ENCODE results near the gene TP53INP2.

DNA sequence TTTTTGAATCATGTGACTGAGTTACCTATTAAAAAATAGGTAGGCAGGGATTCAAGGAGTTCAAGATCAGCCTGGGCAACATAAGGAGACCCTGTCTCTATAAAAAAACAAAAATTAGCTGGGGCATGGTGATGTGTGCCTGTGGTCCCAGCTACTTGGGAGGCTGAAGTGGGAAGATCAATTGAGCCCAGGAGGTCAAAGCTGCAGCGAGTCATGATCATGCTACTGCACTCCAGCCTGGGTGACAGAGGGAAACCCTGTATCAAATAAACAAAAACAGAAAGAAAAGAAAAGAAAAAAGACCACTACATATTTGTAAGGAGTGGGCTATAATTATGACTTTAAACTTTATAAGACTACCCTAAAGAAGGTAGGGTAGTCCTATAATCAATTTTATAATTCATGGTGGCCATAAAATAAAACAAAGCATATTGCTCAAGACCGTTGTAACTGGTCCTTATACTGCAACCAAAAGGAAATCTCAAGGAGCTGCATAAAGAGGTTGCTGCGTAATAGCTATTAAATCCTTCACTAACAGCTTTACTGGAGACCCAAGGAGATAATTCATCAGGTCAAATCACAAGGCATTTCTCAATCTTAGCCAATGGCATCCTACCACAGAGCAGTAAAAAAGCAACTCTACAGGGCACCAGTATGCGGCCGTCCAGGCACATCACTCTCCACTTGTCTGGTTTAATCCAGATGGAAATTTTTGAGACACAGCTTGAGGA, 40.8 kb upstream of the TP53INP2 start:
- TF ChIP-seq CTCF (IDR thresholded peaks at IDR 0.05; ENCODE audit: borderline replicate concordance, extremely low read depth, low read length, poor library complexity, severe bottlenecking) (no peak), EZH2 (IDR thresholded peaks at IDR 0.05; ENCODE audit: borderline replicate concordance, low read depth, low read length, severe bottlenecking) (no peak)

Measured in DND-41 (cell line).